Measurements from ENCODE around the gene RPS2.

DNA sequence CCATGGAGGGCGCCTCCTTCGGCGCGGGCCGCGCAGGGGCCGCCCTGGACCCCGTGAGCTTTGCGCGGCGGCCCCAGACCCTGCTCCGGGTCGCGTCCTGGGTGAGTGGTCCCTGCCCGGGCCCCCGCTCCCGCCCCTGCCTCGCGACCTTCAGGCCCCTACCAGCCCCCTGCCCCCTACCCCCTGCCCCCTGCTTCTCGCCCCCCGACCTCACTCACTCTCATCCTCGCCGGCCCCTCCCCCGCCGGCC is 25.4 kb upstream of the RPS2 start:
- TF ChIP-seq, protein P1, sequence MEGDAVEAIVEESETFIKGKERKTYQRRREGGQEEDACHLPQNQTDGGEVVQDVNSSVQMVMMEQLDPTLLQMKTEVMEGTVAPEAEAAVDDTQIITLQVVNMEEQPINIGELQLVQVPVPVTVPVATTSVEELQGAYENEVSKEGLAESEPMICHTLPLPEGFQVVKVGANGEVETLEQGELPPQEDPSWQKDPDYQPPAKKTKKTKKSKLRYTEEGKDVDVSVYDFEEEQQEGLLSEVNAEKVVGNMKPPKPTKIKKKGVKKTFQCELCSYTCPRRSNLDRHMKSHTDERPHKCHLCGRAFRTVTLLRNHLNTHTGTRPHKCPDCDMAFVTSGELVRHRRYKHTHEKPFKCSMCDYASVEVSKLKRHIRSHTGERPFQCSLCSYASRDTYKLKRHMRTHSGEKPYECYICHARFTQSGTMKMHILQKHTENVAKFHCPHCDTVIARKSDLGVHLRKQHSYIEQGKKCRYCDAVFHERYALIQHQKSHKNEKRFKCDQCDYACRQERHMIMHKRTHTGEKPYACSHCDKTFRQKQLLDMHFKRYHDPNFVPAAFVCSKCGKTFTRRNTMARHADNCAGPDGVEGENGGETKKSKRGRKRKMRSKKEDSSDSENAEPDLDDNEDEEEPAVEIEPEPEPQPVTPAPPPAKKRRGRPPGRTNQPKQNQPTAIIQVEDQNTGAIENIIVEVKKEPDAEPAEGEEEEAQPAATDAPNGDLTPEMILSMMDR (IDR thresholded peaks at IDR 0.05; ENCODE audit: low read length) = no peak
- no peak for TF ChIP-seq EZH2 (IDR thresholded peaks at IDR 0.05; ENCODE audit: borderline replicate concordance, low read length)

Measured in OCI-LY1 (cell line).